ENCODE results near the gene CAPG.
"Not testable (repeated sequence)": the region's sequence is repeated elsewhere in the genome, so short reads cannot be mapped to it uniquely, and the experiment has no call there.

CAPG gene

DNA sequence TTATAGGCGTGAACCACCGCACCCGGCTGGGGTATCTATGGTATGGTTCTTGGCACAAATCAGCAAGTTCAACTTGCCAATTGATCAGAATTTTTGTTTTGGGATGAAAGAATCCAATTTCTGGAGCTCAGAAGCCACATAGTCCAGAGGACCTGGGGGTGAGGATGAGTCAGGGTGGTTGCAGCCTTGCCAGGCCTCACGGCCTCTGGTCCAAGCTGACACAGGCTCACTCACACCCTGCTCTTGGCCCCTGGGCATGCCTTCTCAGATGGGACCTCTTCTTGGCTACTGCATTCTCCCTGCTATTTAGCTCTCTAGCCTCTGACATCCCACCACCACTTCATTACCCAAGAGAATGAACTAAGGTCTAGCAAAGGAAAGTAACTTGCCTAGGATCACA is 16.3 kb downstream of the CAPG start:
- Histone ChIP-seq H3K4me3 (ENCODE audit: low read depth, low read length) (no peak overlapping the region), H3K27ac (ENCODE audit: low read depth, low read length) (no peak overlapping the region), H3K79me2 (ENCODE audit: control insufficient read depth, insufficient read depth, low read length, unreplicated experiment) (no peaks in the 10 kb centered on the region), H3K27me3 (ENCODE audit: insufficient read depth, low read length) (no peaks in the 10 kb centered on the region), H2AFZ (ENCODE audit: low read length, unreplicated experiment) (no peak overlapping the region), H3K36me3 (ENCODE audit: insufficient read depth, low read length) (no peaks in the 10 kb centered on the region; the same call in 1 of the 2 replicates), H3K4me1 (ENCODE audit: control insufficient read depth, insufficient read depth, low read length, unreplicated experiment) (peaks cover 18% of the 10 kb centered on the region)

DNA sequence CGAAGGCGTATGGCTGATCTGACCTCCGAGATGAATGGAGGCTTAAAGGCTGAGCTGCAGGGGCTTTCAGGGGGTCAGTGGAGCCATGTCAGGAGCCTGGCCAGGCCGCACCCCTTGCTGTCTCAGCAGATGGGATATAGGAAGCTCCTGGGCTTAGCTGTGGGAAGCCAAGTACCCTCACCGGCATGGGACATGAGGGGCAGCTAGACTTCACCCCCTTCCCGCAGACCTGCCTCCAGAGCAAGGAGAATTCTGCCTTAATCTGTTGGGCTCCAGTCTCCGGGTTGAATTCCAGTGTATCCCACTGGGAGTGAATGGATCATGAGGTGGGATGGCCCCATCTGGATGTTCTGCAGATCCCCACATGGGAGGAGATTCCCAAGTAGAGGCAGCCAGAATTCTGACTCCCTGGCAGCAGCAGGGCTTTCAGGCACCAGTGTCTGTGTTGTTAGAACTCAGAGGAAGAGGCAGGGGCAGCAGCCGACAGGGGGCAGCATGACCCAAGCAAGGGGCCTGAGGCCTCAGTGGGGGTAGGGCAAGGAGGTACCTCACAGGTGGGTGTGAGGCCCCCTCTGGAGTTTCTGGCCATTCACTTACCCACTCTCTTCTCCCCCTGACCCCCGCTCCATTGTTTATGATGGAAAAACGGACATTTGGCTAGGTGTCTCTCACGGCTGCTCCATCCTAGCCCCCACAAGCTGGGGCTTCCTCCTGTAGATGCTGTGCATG is 19.1 kb downstream of the CAPG start:
- Histone ChIP-seq H3K36me3 (ENCODE audit: insufficient read depth, low read length) (no peaks in the 10 kb centered on the region; the same call in 1 of the 2 replicates), H3K4me1 (ENCODE audit: control insufficient read depth, insufficient read depth, low read length, unreplicated experiment) (peaks cover 18% of the 10 kb centered on the region), H3K4me3 (ENCODE audit: low read depth, low read length) (no peak overlapping the region), H3K27ac (ENCODE audit: low read depth, low read length) (no peak overlapping the region), H3K79me2 (ENCODE audit: control insufficient read depth, insufficient read depth, low read length, unreplicated experiment) (no peaks in the 10 kb centered on the region), H2AFZ (ENCODE audit: low read length, unreplicated experiment) (no peak overlapping the region), H3K27me3 (ENCODE audit: insufficient read depth, low read length) (no peaks in the 10 kb centered on the region)

DNA sequence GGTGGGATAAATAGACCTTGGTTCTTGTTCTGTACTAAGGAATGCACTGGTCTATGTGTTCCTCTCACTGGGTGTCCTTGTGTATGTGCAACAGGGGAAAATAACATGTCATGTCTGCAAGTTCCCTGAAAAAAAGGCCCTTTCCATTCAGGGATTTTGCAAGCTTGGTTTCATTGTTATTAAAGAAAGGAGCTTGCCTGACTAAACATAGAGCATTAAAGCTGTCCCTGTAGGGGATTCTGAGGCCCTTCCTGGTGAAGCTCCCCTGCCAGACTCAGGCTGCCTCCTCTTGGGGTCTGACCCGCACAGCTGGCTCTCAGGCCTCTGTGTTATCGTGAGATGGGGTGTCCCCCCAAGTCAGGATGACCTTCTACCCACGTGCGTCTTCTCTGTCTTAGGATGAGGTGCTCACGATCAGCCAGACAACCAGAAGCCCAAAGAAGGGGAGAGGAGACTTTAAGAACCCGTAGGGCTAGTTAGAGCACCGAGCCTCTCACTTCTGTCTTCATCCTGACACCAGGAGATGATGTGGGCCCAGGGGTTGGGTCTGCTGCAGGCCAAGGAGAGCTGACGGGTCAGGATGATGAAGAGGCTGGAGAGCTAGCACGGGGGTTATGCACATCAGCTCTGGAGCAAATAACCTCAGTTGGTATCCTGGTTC is 21.2 kb downstream of the CAPG start:
- no peaks in the 10 kb centered on the region for H3K79me2 ChIP-seq (ENCODE audit: control insufficient read depth, insufficient read depth, low read length, unreplicated experiment)
- no peaks in the 10 kb centered on the region; the same call in 1 of the 2 replicates for H3K36me3 ChIP-seq (ENCODE audit: insufficient read depth, low read length)
- no peak overlapping the region for H3K4me3 ChIP-seq (ENCODE audit: low read depth, low read length)
- no peak overlapping the region for H2AFZ ChIP-seq (ENCODE audit: low read length, unreplicated experiment)
- peaks cover 10% of the 10 kb centered on the region for H3K4me1 ChIP-seq (ENCODE audit: control insufficient read depth, insufficient read depth, low read length, unreplicated experiment)
- H3K27me3 ChIP-seq (ENCODE audit: insufficient read depth, low read length) = no peaks in the 10 kb centered on the region
- no peak overlapping the region for H3K27ac ChIP-seq (ENCODE audit: low read depth, low read length)

DNA sequence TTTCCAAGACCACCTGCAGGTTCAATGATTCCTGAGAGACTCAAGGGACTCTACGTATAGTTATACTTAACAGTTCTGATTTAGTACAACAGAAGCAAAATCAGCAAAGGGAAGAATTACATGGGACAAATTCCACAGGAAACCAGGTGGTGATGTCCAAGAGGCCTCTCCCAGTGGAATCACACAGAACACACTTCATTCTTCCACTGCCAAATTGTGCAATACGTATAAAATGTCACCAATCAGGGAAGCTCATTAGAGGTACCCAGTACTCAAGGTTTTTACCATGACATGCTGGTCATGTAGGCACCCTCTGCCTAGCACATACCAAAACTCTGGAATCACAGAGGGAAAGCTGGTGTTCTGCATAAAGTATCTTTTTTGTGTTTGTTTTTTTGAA is 22.4 kb downstream of the CAPG start:
- no peaks in the 10 kb centered on the region for H3K79me2 ChIP-seq (ENCODE audit: control insufficient read depth, insufficient read depth, low read length, unreplicated experiment)
- H3K27me3 ChIP-seq (ENCODE audit: insufficient read depth, low read length) = no peaks in the 10 kb centered on the region
- no peak overlapping the region for H3K27ac ChIP-seq (ENCODE audit: low read depth, low read length)
- H3K36me3 ChIP-seq (ENCODE audit: insufficient read depth, low read length) = no peaks in the 10 kb centered on the region; the same call in 1 of the 2 replicates
- H3K4me1 ChIP-seq (ENCODE audit: control insufficient read depth, insufficient read depth, low read length, unreplicated experiment) = peaks cover 8% of the 10 kb centered on the region
- no peak overlapping the region for H3K4me3 ChIP-seq (ENCODE audit: low read depth, low read length)
- no peak overlapping the region for H2AFZ ChIP-seq (ENCODE audit: low read length, unreplicated experiment)

DNA sequence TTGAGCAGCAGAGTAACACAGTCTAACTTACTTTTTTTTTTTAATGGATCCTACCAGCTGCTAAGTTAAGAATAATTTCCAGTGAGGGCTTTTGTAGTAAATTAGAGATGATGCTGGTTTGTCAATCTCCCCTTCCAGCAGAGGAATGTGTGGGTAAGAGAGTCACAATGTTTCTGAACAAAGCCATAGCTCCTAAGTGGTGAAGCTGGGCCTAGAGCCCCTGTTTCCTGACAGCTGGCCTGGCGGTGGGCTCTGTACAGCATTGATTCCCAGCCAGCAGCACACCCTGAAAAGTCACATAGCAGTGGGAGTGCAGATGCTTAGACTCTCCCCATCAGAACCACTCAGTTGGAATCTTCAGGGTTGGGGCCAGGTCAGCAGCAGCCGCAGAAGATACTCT is 24.4 kb downstream of the CAPG start:
- H3K4me1 ChIP-seq (ENCODE audit: control insufficient read depth, insufficient read depth, low read length, unreplicated experiment) = peaks cover 3% of the 10 kb centered on the region
- H3K27ac ChIP-seq (ENCODE audit: low read depth, low read length) = no peak overlapping the region
- H3K79me2 ChIP-seq (ENCODE audit: control insufficient read depth, insufficient read depth, low read length, unreplicated experiment) = no peaks in the 10 kb centered on the region
- no peak overlapping the region for H3K4me3 ChIP-seq (ENCODE audit: low read depth, low read length)
- H3K36me3 ChIP-seq (ENCODE audit: insufficient read depth, low read length) = peaks cover 8% of the 10 kb centered on the region
- no peaks in the 10 kb centered on the region for H3K27me3 ChIP-seq (ENCODE audit: insufficient read depth, low read length)
- H2AFZ ChIP-seq (ENCODE audit: low read length, unreplicated experiment) = no peak overlapping the region

DNA sequence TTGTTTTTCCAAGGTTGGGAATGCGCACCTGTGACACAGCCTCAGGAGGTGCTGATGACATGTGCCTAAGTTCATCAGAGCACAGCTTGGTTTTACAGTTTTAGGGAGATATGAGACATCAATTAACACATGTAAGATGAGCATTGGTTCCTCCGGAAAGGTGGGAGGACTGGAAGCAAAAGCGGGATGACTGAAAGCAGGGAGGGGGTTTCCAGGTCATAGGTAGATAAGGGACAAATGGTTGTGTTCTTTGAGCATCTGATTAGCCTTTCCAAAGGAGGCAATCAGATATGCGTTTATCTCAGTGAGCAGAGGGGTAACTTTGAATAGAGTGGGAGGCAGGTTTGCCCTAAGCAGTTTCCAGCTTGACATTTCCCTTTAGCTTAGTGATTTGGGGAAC is 26.3 kb downstream of the CAPG start:
- no peak overlapping the region for H3K4me3 ChIP-seq (ENCODE audit: low read depth, low read length)
- no peaks in the 10 kb centered on the region for H3K79me2 ChIP-seq (ENCODE audit: control insufficient read depth, insufficient read depth, low read length, unreplicated experiment)
- H2AFZ ChIP-seq (ENCODE audit: low read length, unreplicated experiment) = no peak overlapping the region
- H3K4me1 ChIP-seq (ENCODE audit: control insufficient read depth, insufficient read depth, low read length, unreplicated experiment) = peaks cover 3% of the 10 kb centered on the region
- peaks cover 25% of the 10 kb centered on the region for H3K36me3 ChIP-seq (ENCODE audit: insufficient read depth, low read length)
- H3K27ac ChIP-seq (ENCODE audit: low read depth, low read length) = no peak overlapping the region
- H3K27me3 ChIP-seq (ENCODE audit: insufficient read depth, low read length) = no peaks in the 10 kb centered on the region

DNA sequence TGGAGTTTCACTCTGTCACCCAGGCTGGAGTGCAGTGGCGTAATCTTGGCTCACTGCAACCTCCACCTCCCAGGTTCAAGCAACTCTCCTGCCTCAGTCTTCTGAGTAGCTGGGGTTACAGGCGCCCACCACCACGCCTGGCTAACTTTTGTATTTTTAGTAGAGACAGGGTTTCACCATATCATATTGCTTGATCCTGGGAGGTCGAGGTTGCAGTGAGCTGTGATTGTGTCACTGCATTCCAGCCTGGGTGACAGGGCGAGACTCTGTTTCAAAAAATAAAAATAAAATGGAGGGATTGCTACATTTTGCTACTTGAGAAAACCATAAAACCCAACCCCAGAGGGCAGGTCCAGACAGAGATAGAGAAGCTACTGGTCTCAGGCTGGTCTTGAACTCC is 27.0 kb downstream of the CAPG start:
- not testable (repeated sequence) for H3K4me1 ChIP-seq (ENCODE audit: control insufficient read depth, insufficient read depth, low read length, unreplicated experiment); H2AFZ ChIP-seq (ENCODE audit: low read length, unreplicated experiment); H3K4me3 ChIP-seq (ENCODE audit: low read depth, low read length); H3K27ac ChIP-seq (ENCODE audit: low read depth, low read length); H3K27me3 ChIP-seq (ENCODE audit: insufficient read depth, low read length); H3K79me2 ChIP-seq (ENCODE audit: control insufficient read depth, insufficient read depth, low read length, unreplicated experiment)
- H3K36me3 ChIP-seq (ENCODE audit: insufficient read depth, low read length) = peaks cover 32% of the 10 kb centered on the region

DNA sequence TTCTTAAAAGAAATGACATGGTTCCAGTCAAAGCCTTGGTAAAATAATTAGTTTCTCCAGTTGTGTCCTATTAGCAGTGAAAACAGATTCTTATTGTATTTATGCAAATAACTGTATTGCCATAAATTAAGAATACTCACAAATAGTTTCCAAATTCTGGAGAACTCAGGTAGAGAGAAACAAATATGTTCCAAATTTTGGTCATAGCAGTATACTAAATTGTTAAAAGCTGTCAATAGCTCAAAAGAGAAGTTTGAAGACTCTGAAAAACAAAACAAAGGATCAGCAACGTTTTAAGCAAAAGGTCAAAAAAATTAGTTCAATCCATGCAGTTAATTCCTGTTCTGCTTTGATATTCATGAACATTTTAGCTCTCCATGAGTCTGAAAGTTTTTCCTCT is 30.1 kb downstream of the CAPG start:
- Histone ChIP-seq H3K79me2 (ENCODE audit: control insufficient read depth, insufficient read depth, low read length, unreplicated experiment) (no peaks in the 10 kb centered on the region), H3K4me1 (ENCODE audit: control insufficient read depth, insufficient read depth, low read length, unreplicated experiment) (peaks cover 3% of the 10 kb centered on the region), H3K4me3 (ENCODE audit: low read depth, low read length) (no peak overlapping the region), H3K27ac (ENCODE audit: low read depth, low read length) (no peak overlapping the region), H3K36me3 (ENCODE audit: insufficient read depth, low read length) (peaks cover 47% of the 10 kb centered on the region), H3K27me3 (ENCODE audit: insufficient read depth, low read length) (no peaks in the 10 kb centered on the region), H2AFZ (ENCODE audit: low read length, unreplicated experiment) (no peak overlapping the region)

DNA sequence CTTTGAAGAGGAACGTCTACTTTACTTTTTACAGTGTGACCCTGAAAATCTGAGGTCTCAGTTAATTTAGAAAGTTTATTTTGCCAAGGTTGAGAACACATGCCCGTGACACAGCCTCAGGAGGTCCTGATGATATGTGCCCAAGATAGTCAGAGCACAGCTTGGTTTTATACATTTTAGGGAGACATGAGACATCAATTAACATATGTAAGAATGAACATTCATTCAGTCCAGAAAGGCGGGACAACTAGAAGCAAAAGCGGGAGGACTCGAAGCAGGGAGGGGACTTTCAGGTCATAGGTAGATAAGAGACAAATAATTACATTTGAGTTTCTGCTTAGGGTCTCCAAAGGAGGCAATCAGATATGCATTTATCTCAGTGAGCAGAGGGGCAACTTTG is 31.9 kb downstream of the CAPG start:
- no peaks in the 10 kb centered on the region for H3K79me2 ChIP-seq (ENCODE audit: control insufficient read depth, insufficient read depth, low read length, unreplicated experiment)
- H3K4me3 ChIP-seq (ENCODE audit: low read depth, low read length) = no peak overlapping the region
- no peak overlapping the region for H3K27ac ChIP-seq (ENCODE audit: low read depth, low read length)
- H3K4me1 ChIP-seq (ENCODE audit: control insufficient read depth, insufficient read depth, low read length, unreplicated experiment) = peaks cover under 1% of the 10 kb centered on the region
- H3K27me3 ChIP-seq (ENCODE audit: insufficient read depth, low read length) = no peaks in the 10 kb centered on the region
- H3K36me3 ChIP-seq (ENCODE audit: insufficient read depth, low read length) = peaks cover 48% of the 10 kb centered on the region
- no peak overlapping the region for H2AFZ ChIP-seq (ENCODE audit: low read length, unreplicated experiment)

DNA sequence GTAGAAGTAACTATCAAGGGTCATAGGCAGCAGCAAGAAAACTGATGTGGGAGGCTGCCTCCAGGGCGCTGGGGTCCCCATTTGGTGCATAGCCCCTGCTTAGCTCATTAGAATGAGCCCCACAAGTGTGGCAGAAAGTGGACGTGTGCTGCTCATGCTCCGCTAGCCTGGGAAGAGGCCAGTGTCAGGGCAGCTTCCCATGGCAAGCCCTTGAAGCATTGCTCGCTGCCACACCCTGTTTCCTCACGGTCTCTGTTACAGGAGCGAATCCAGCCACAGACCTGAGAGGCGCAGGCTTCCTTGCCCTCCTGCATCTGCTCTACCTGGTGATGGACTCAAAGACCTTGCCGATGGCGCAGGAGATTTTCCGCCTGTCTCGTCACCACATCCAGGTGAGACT is 33.1 kb downstream of the CAPG start:
- H2AFZ ChIP-seq (ENCODE audit: low read length, unreplicated experiment) = no peak overlapping the region
- H3K27ac ChIP-seq (ENCODE audit: low read depth, low read length) = no peak overlapping the region
- H3K4me3 ChIP-seq (ENCODE audit: low read depth, low read length) = no peak overlapping the region
- H3K27me3 ChIP-seq (ENCODE audit: insufficient read depth, low read length) = no peaks in the 10 kb centered on the region
- no peaks in the 10 kb centered on the region for H3K4me1 ChIP-seq (ENCODE audit: control insufficient read depth, insufficient read depth, low read length, unreplicated experiment)
- no peaks in the 10 kb centered on the region for H3K79me2 ChIP-seq (ENCODE audit: control insufficient read depth, insufficient read depth, low read length, unreplicated experiment)
- peaks cover 51% of the 10 kb centered on the region for H3K36me3 ChIP-seq (ENCODE audit: insufficient read depth, low read length)

Data from ACC112 (cell line).